OCI-LY3 (cell line): ENCODE data around the gene BTBD9.

ENCODE experiments used
- H2AFZ ChIP-seq: fragments of 200-600, 300-600 bp; shearing (Covaris generic); 2 replicates; pipeline ENCODE4 v1.6.0; 2014; ENCODE audit warnings: antibody characterized with exemption, low read depth, low read length
- H3K27ac ChIP-seq: fragments of 200-600, 300-600 bp; sonication (generic); 2 replicates; pipeline ENCODE4 v1.5.1; 2014; ENCODE audit warnings: mild to moderate bottlenecking, low read length, moderate library complexity, mixed read lengths
- H3K27me3 ChIP-seq: fragments of 200-600, 300-600 bp; sonication (generic); 2 replicates; pipeline ENCODE4 v1.6.1; 2014; ENCODE audit warnings: low read depth, low read length, mixed read lengths
- H3K36me3 ChIP-seq: fragments of 200-600, 300-600 bp; sonication (generic); replicated peaks from 2 replicates; pipeline ENCODE3; 2014; ENCODE audit warnings: low read depth, low read length, mixed read lengths
- H3K4me1 ChIP-seq: fragments of 300-600, 200-600 bp; sonication (generic); 2 replicates; pipeline ENCODE4 v1.6.1; 2014; ENCODE audit warnings: low read length, mixed read lengths
- H3K4me2 ChIP-seq: fragments of 200-600, 300-600 bp; sonication (generic); 2 replicates; pipeline ENCODE4 v1.6.1; 2014; ENCODE audit warnings: low read length, mixed read lengths
- H3K4me3 ChIP-seq: fragments of 300-600, 200-600 bp; sonication (generic); 2 replicates; pipeline ENCODE4 v1.5.1; 2014; ENCODE audit warnings: antibody characterized with exemption, mild to moderate bottlenecking, low read length, moderate library complexity
- H3K79me2 ChIP-seq: fragments of 300-600, 200-600 bp; shearing (Covaris generic); 2 replicates; pipeline ENCODE4 v1.6.1; 2014; ENCODE audit warnings: mild to moderate bottlenecking, low read length, mixed read lengths
- H3K9ac ChIP-seq: fragments of 300-600, 200-600 bp; shearing (Covaris generic); 2 replicates; pipeline ENCODE4 v1.6.0; 2014; ENCODE audit warnings: mild to moderate bottlenecking, low read length, moderate library complexity
- H3K9me3 ChIP-seq: fragments of 200-600, 300-600 bp; shearing (Covaris generic); 2 replicates; pipeline ENCODE4 v1.6.1; 2014; ENCODE audit warnings: low read length, mixed read lengths; ENCODE audit not compliant: insufficient read depth
- H4K20me1 ChIP-seq: fragments of 200-600, 300-600 bp; sonication (generic); 2 replicates; pipeline ENCODE4 v1.6.1; 2016; ENCODE audit warnings: low read length, mixed read lengths; ENCODE audit not compliant: insufficient read depth
- EZH2phosphoT487 ChIP-seq: fragments of 200-600 bp; shearing (Covaris generic); IDR thresholded peaks from 2 replicates; pipeline ENCODE4 v1.6.1; 2018; ENCODE audit warnings: antibody characterized with exemption, mixed run types, low read depth
- TF ChIP-seq, protein P1 (sequence below): fragments of 200-600, 300-600 bp; sonication (generic); IDR thresholded peaks from 2 replicates; pipeline ENCODE4 v1.5.1; 2014; ENCODE audit warnings: antibody characterized with exemption, low read length, low read depth

BTBD9 gene

GRCh38 chr6:38178584-38178886 lies 461.2 kb downstream of the BTBD9 start:
- no peaks in the 10 kb centered on the region for H3K36me3 ChIP-seq
- no peaks in the 10 kb centered on the region for H3K27me3 ChIP-seq
- H3K27ac ChIP-seq: no peak overlapping the region
- H3K9ac ChIP-seq: no peak overlapping the region
- H3K4me2 ChIP-seq: no peak overlapping the region
- TF ChIP-seq EZH2phosphoT487: no peak
- TF ChIP-seq, protein P1, sequence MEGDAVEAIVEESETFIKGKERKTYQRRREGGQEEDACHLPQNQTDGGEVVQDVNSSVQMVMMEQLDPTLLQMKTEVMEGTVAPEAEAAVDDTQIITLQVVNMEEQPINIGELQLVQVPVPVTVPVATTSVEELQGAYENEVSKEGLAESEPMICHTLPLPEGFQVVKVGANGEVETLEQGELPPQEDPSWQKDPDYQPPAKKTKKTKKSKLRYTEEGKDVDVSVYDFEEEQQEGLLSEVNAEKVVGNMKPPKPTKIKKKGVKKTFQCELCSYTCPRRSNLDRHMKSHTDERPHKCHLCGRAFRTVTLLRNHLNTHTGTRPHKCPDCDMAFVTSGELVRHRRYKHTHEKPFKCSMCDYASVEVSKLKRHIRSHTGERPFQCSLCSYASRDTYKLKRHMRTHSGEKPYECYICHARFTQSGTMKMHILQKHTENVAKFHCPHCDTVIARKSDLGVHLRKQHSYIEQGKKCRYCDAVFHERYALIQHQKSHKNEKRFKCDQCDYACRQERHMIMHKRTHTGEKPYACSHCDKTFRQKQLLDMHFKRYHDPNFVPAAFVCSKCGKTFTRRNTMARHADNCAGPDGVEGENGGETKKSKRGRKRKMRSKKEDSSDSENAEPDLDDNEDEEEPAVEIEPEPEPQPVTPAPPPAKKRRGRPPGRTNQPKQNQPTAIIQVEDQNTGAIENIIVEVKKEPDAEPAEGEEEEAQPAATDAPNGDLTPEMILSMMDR: no peak
- H3K79me2 ChIP-seq: no peaks in the 10 kb centered on the region
- no peaks in the 10 kb centered on the region for H3K9me3 ChIP-seq
- H3K4me1 ChIP-seq: peaks cover 24% of the 10 kb centered on the region
- no peak overlapping the region for H3K4me3 ChIP-seq
- no peak overlapping the region for H2AFZ ChIP-seq
- H4K20me1 ChIP-seq: no peaks in the 10 kb centered on the region

GRCh38 chr6:38177882-38178583 lies 461.7 kb downstream of the BTBD9 start:
- Histone ChIP-seq H3K79me2 (no peaks in the 10 kb centered on the region), H3K4me2 (no peak overlapping the region), H3K4me1 (peaks cover 24% of the 10 kb centered on the region), H3K9ac (no peak overlapping the region), H4K20me1 (no peaks in the 10 kb centered on the region), H3K9me3 (no peaks in the 10 kb centered on the region), H2AFZ (no peak overlapping the region), H3K27me3 (no peaks in the 10 kb centered on the region), H3K27ac (no peak overlapping the region), H3K36me3 (no peaks in the 10 kb centered on the region), H3K4me3 (no peak overlapping the region)
- no peak for TF ChIP-seq EZH2phosphoT487
- TF ChIP-seq, protein P1: no peak

- H3K4me3 ChIP-seq: no peak overlapping the region
- H4K20me1 ChIP-seq: no peaks in the 10 kb centered on the region
- no peak overlapping the region for H3K4me2 ChIP-seq
- H3K27me3 ChIP-seq: no peaks in the 10 kb centered on the region
- H3K79me2 ChIP-seq: no peaks in the 10 kb centered on the region
- H3K4me1 ChIP-seq: peaks cover 18% of the 10 kb centered on the region
- H3K36me3 ChIP-seq: no peaks in the 10 kb centered on the region
- H3K9me3 ChIP-seq: no peaks in the 10 kb centered on the region
- no peak overlapping the region for H3K9ac ChIP-seq
- TF ChIP-seq, protein P1: no peak
- no peak for TF ChIP-seq EZH2phosphoT487
- H2AFZ ChIP-seq: no peak overlapping the region
- no peak overlapping the region for H3K27ac ChIP-seq
Observed at GRCh38 chr6:38176797-38177751, 462.7 kb downstream of the BTBD9 start.

- Histone ChIP-seq H3K9ac (no peak overlapping the region), H3K36me3 (no peaks in the 10 kb centered on the region), H3K9me3 (no peaks in the 10 kb centered on the region), H3K79me2 (no peaks in the 10 kb centered on the region), H3K27ac (no peak overlapping the region), H3K4me1 (peaks cover 10% of the 10 kb centered on the region), H3K4me3 (no peak overlapping the region), H3K27me3 (no peaks in the 10 kb centered on the region), H4K20me1 (no peaks in the 10 kb centered on the region), H3K4me2 (no peak overlapping the region), H2AFZ (no peak overlapping the region)
- TF ChIP-seq EZH2phosphoT487: no peak
- TF ChIP-seq, protein P1: no peak
Observed at GRCh38 chr6:38175786-38176185, 463.9 kb downstream of the BTBD9 start.
